ENCODE measurements around the gene SPATA33. TPM values are rescaled to one million over a fixed set of nuclear protein-coding genes. Genes with fewer than 3 reads are reported as not detected.
A peak's percentile ranks its signal among the peaks of the same experiment; 100 is the strongest.
"Not testable (repeated sequence)": the region's sequence is repeated elsewhere in the genome, so short reads cannot be mapped to it uniquely, and the experiment has no call there.

Gene SPATA33
- polyA plus RNA-seq, 6 donors from 2014 or later, result 1.5 to 3.2 (median 2.5) TPM; not detected in 1

DNA sequence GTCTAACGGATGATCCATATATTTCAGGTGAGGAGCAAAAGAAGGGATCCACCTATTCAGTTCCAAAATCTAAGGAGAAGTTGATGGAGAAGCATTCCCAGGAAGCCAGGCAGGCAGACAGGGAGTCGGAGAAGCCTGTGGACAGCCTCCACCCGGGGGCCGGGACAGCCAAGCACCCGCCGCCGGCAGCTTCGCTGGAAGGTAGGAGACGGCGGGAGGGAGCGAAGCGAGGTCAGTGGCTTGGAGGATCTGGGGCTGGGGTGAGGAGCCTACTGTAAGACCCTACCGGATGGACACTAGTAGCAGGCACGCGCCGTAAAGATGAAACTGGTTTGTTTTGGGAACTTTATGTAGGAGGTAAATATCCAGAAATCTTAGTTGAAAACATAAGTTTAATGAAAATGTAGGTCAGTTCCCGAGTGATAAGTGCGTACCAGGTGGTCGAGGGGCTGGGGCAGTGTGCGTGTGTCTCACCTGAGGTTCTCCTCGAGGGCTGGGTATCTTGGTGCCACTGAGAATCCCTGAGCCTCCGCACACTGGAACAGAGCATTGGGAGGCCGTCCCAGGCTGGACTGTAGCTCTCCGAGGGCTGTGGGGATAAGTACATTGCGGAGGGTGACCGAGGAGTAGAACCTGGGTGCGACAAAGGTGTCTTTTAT is 714 bp downstream of the SPATA33 start:
- peaks cover 16 to 34% (median 28%) of the 10 kb centered on the region in 3 donors for H3K4me1 Mint-ChIP-seq
- DNase-seq (no peak), ATAC-seq (ENCODE audit: low read depth in 2 of 2) (no peak)
- peak overlapping the region; percentile 82 to 93 (median 89) for H3K4me3 Mint-ChIP-seq
- H3K9me3 Mint-ChIP-seq, result no peaks in the 10 kb centered on the region
- H3K27me3 Mint-ChIP-seq, result no peaks in the 10 kb centered on the region
- H3K27ac Mint-ChIP-seq, result peak overlapping the region; percentile 59 to 97 (median 90)
- H3K36me3 Mint-ChIP-seq, result peaks cover 0 to 6% of the 10 kb centered on the region in 2 donors

DNA sequence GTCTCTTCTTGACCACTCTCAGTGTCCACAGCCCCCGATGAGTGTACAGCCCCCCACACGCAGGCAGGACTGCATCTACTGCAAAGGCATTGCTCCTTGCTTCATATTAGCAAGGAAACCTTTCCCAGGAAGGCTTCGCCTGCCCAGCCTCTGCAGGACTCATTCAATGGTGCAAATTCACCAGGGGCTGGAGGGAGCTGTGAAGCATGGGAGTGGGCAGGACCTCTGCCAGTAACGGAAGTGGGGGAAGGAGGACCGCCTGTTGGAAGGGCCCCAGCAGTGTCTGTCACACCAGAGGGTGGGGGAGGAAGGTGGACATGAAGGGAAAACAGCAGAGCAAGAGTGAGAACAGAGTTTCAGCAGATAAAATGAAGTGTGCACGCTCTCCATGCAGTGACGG is 2.5 kb downstream of the SPATA33 start:
- Mint-ChIP-seq H3K27ac (peak overlapping the region in 1 of 6 donors; percentile 80), H3K4me1 (peaks cover 16 to 26% (median 24%) of the 10 kb centered on the region in 3 donors), H3K36me3 (peaks cover 0 to 6% of the 10 kb centered on the region in 2 donors), H3K4me3 (peak overlapping the region in 3 of 8 donors; percentile 25 to 73 (median 60)), H3K9me3 (no peaks in the 10 kb centered on the region), H3K27me3 (no peaks in the 10 kb centered on the region)
- ATAC-seq (ENCODE audit: low read depth in 2 of 2) (no peak), DNase-seq (no peak)

GRCh38 chr16:89661215-89661614 is 3.6 kb downstream of the SPATA33 start:
- Mint-ChIP-seq H3K4me1 (peaks cover 13 to 16% (median 15%) of the 10 kb centered on the region in 3 donors), H3K4me3 (peak overlapping the region in 2 of 8 donors; percentile 48 to 71), H3K27me3 (no peaks in the 10 kb centered on the region), H3K9me3 (no peaks in the 10 kb centered on the region), H3K36me3 (peaks cover 0 to 6% of the 10 kb centered on the region in 2 donors), H3K27ac (peak overlapping the region in 1 of 6 donors; percentile 50)
- ATAC-seq (ENCODE audit: low read depth in 2 of 2) (no peak), DNase-seq (no peak)

DNA sequence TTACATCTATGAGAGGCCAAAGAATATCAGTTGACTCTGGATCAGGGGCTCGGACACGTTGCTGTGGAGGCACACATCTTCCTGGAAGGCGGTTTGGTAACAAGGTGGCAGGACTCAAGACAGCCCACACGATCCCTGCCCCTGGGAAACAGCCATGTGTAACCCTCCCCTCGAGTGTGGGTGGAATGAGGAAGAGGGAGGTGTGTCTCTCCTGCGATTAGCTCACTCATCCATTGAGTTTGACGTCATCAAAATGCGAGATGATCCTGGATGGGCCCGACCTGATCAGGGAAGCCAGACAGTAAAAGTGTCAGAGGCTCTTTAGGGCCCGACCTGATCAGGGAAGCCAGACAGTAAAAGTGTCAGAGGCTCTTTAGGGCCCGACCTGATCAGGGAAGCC is 6.6 kb downstream of the SPATA33 start:
- not testable (repeated sequence) for H3K36me3 Mint-ChIP-seq; ATAC-seq (ENCODE audit: low read depth in 2 of 2); H3K9me3 Mint-ChIP-seq; DNase-seq; H3K27me3 Mint-ChIP-seq; H3K4me3 Mint-ChIP-seq; H3K4me1 Mint-ChIP-seq; H3K27ac Mint-ChIP-seq

DNA sequence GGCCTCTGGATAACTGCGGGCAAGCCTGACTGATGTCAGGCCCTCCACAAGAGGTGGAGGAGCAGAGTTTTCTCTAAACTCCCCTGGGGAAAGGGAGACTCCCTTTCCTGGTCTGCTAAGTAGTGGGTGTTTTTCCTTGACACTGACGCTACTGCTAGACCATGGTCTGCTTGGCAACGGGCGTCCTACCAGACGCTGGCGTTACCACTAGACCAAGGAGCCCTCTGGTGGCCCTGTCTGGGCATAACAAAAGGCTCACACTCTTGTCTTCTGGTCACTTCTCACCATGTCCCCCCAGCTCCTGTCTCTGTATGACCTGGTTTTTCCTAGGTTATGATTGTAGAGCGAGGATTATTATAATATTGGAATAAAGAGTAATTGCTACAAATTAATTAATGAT is 9.4 kb downstream of the SPATA33 start:
- H3K4me1 Mint-ChIP-seq; H3K27me3 Mint-ChIP-seq; H3K4me3 Mint-ChIP-seq; DNase-seq; H3K9me3 Mint-ChIP-seq; H3K36me3 Mint-ChIP-seq; ATAC-seq (ENCODE audit: low read depth in 2 of 2); H3K27ac Mint-ChIP-seq: not testable (repeated sequence)

- Mint-ChIP-seq H3K9me3 (peaks cover 0 to 4% (median 0%) of the 10 kb centered on the region in 7 donors), H3K36me3 (no peaks in the 10 kb centered on the region), H3K4me3 (no peak overlapping the region), H3K27ac (no peak overlapping the region), H3K27me3 (no peaks in the 10 kb centered on the region), H3K4me1 (peaks cover 0 to 5% (median 0%) of the 10 kb centered on the region in 3 donors)
- no peak for DNase-seq
- no peak for ATAC-seq (ENCODE audit: low read depth in 2 of 2)
Observed at GRCh38 chr16:89667633-89668032, 10.0 kb downstream of the SPATA33 start.

- DNase-seq (no peak), ATAC-seq (ENCODE audit: low read depth in 2 of 2) (no peak)
- Mint-ChIP-seq H3K9me3 (peaks cover 0 to 4% (median 0%) of the 10 kb centered on the region in 7 donors), H3K36me3 (no peaks in the 10 kb centered on the region), H3K27ac (peak overlapping the region in 2 of 6 donors; percentile 65 to 68), H3K4me1 (peaks cover 0 to 5% (median 0%) of the 10 kb centered on the region in 3 donors), H3K4me3 (no peak overlapping the region), H3K27me3 (no peaks in the 10 kb centered on the region)
Observed at GRCh38 chr16:89668790-89669158, 11.1 kb downstream of the SPATA33 start.

- peaks cover 0 to 5% (median 0%) of the 10 kb centered on the region in 3 donors for H3K4me1 Mint-ChIP-seq
- DNase-seq, result no peak
- peaks cover 0 to 4% (median 0%) of the 10 kb centered on the region in 7 donors for H3K9me3 Mint-ChIP-seq
- no peaks in the 10 kb centered on the region for H3K36me3 Mint-ChIP-seq
- no peaks in the 10 kb centered on the region for H3K27me3 Mint-ChIP-seq
- no peak overlapping the region for H3K27ac Mint-ChIP-seq
- H3K4me3 Mint-ChIP-seq, result no peak overlapping the region
- no peak for ATAC-seq (ENCODE audit: low read depth in 2 of 2)
Observed at GRCh38 chr16:89669755-89670154, 12.1 kb downstream of the SPATA33 start.

GRCh38 chr16:89670496-89671431 is 13.1 kb downstream of the SPATA33 start:
- ATAC-seq (ENCODE audit: low read depth in 2 of 2), result no peak
- Mint-ChIP-seq H3K36me3 (no peaks in the 10 kb centered on the region), H3K4me3 (no peak overlapping the region), H3K27ac (peak overlapping the region in 1 of 6 donors; percentile 49), H3K9me3 (peaks cover 0 to 4% (median 0%) of the 10 kb centered on the region in 7 donors), H3K4me1 (peaks cover 0 to 5% (median 0%) of the 10 kb centered on the region in 3 donors), H3K27me3 (no peaks in the 10 kb centered on the region)
- DNase-seq, result no peak

DNA sequence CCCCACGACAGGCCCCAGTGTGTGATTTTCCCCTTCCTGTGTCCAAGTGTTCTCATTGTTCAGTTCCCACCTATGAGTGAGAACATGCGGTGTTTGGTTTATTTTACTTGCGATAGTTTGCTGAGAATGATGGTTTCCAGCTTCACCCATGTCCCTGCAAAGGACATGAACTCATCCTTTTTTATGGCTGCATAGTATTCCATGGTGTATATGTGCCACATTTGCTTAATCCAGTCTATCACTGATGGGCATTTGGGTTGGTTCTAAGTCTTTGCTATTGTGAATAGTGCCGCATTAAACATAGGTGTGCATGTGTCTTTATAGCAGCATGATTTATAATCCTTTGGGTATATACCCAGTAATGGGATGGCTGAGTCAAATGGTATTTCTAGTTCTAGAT is 13.9 kb downstream of the SPATA33 start:
- DNase-seq; H3K27me3 Mint-ChIP-seq; H3K36me3 Mint-ChIP-seq; H3K4me1 Mint-ChIP-seq; H3K27ac Mint-ChIP-seq; ATAC-seq (ENCODE audit: low read depth in 2 of 2); H3K4me3 Mint-ChIP-seq; H3K9me3 Mint-ChIP-seq: not testable (repeated sequence)

- no peak for ATAC-seq (ENCODE audit: low read depth in 2 of 2)
- H3K36me3 Mint-ChIP-seq, result no peaks in the 10 kb centered on the region
- H3K27ac Mint-ChIP-seq, result no peak overlapping the region
- no peaks in the 10 kb centered on the region for H3K27me3 Mint-ChIP-seq
- H3K4me3 Mint-ChIP-seq, result no peak overlapping the region
- no peak for DNase-seq
- H3K9me3 Mint-ChIP-seq, result peaks cover 0 to 2% (median 0%) of the 10 kb centered on the region in 7 donors
- H3K4me1 Mint-ChIP-seq, result peaks cover 0 to 5% (median 0%) of the 10 kb centered on the region in 3 donors
Observed at GRCh38 chr16:89672177-89672941, 14.7 kb downstream of the SPATA33 start.

- no peak overlapping the region for H3K4me3 Mint-ChIP-seq
Observed at GRCh38 chr16:89678258-89678657, 20.6 kb downstream of the SPATA33 start.

DNA sequence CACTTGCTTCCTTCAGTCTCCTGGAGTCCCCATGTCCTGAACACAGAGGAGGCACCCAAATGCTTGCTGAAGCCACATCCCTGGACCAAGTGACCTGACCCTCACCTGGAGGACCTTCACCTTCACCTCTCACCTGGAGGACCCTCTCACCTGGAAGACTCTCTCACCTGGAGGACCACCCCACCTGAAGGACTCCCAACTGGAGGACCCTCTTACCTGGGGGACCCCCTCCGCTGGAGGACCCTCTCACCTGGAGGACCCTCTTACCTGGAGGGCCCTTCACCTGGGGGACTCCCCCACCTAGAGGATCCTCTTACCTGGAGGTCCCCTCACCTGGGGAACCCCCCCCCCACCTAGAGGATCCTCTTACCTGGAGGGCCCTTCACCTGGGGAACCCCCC is 28.3 kb downstream of the SPATA33 start:
- ATAC-seq (ENCODE audit: low read depth in 2 of 2) (no peak), DNase-seq (no peak)
- H3K4me3 Mint-ChIP-seq, result peak overlapping the region; percentile 30 to 96 (median 72)
- peaks cover 0 to 6% of the 10 kb centered on the region in 2 donors for H3K36me3 Mint-ChIP-seq
- no peaks in the 10 kb centered on the region for H3K27me3 Mint-ChIP-seq
- peaks cover 8 to 20% (median 19%) of the 10 kb centered on the region in 3 donors for H3K4me1 Mint-ChIP-seq
- H3K9me3 Mint-ChIP-seq, result no peaks in the 10 kb centered on the region
- peak overlapping the region in 3 of 6 donors; percentile 92 to 94 (median 92) for H3K27ac Mint-ChIP-seq

More at GRCh38 chr16:89678258-89678657, 20.6 kb downstream of the SPATA33 start:
- no peaks in the 10 kb centered on the region for H3K27me3 Mint-ChIP-seq
- no peaks in the 10 kb centered on the region for H3K36me3 Mint-ChIP-seq
- no peak overlapping the region for H3K27ac Mint-ChIP-seq
- no peak for DNase-seq
- no peaks in the 10 kb centered on the region for H3K4me1 Mint-ChIP-seq
- peaks cover 0 to 8% (median 0%) of the 10 kb centered on the region in 7 donors for H3K9me3 Mint-ChIP-seq
- ATAC-seq (ENCODE audit: low read depth in 2 of 2), result no peak
